Fibroblast of skin of left biceps (primary cell): ENCODE data around the gene GON7.
"Not testable (repeated sequence)": the region's sequence is repeated elsewhere in the genome, so short reads cannot be mapped to it uniquely, and the experiment has no call there.

Experiments used
- DNase-seq, 2 experiments: peaks; one replicate each; pipeline ENCODE4 v3.0.0-alpha.2; 2013; ENCODE audit warnings: low read depth in 2 of 2

GON7 gene

GRCh38 chr14:93158349-93158748 lies 48.5 kb downstream of the GON7 start:
- DNase-seq = not testable (repeated sequence)

- DNase-seq = no peak
Observed at GRCh38 chr14:93156693-93157369, 50.0 kb downstream of the GON7 start.

GRCh38 chr14:93155667-93156066 lies 51.2 kb downstream of the GON7 start:
- no peak for DNase-seq

- DNase-seq = no peak
Observed at GRCh38 chr14:93153121-93153520, 53.7 kb downstream of the GON7 start.
